Stimulated activated naive CD8-positive, alpha-beta T cell treated with anti-CD3 and anti-CD28 coated beads, Interleukin-15, Interleukin-2, amounts not matched to agents 100 ng/mL and 50 ng/mL, for 24 hours (primary cell): ENCODE results near the gene NME5.
"Not testable (repeated sequence)": the region's sequence is repeated elsewhere in the genome, so short reads cannot be mapped to it uniquely, and the experiment has no call there.

ENCODE experiments used
- H3K27ac Mint-ChIP-seq: one replicate; pipeline ENCODE4 v1.8.0; 2021; ENCODE audit warnings: mild to moderate bottlenecking, mixed read lengths
- H3K27me3 Mint-ChIP-seq: one replicate; pipeline ENCODE4 v1.8.0; 2021; ENCODE audit warnings: mixed read lengths
- H3K36me3 Mint-ChIP-seq: one replicate; pipeline ENCODE4 v1.8.0; 2021; ENCODE audit warnings: low read depth, mixed read lengths
- H3K4me1 Mint-ChIP-seq: one replicate; pipeline ENCODE4 v1.8.0; 2021; ENCODE audit warnings: low read depth, mixed read lengths
- H3K4me3 Mint-ChIP-seq: one replicate; pipeline ENCODE4 v1.8.0; 2021; ENCODE audit warnings: mild to moderate bottlenecking, mixed read lengths
- H3K9me3 Mint-ChIP-seq: one replicate; pipeline ENCODE4 v1.8.0; 2021; ENCODE audit warnings: mixed read lengths

The NME5 gene

DNA sequence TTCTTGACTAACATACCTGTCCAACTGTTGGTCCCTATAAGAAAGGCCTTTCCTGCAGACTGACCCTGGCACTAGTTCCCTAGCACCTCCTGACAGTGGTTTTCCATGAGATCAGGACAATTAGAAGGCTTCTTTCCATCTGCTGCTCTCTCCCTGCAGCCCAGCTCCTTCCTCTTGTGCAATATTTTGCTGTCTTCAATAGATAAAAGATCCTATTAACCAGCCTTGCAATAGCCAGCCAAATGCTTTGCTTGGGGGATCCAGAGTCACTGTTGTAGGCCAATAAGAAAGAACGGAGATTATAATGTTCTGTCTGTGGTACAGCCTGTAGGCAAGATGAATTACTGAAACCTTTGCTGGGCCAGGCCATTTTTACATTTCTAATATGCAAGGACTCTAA lies 18.4 kb upstream of the NME5 start:
- peaks cover 52% of the 10 kb centered on the region for H3K36me3 Mint-ChIP-seq
- H3K27ac Mint-ChIP-seq = no peak overlapping the region

GRCh38 chr5:138155977-138156376 lies 16.7 kb upstream of the NME5 start:
- H3K27me3 Mint-ChIP-seq, H3K4me1 Mint-ChIP-seq, H3K9me3 Mint-ChIP-seq, H3K4me3 Mint-ChIP-seq, H3K27ac Mint-ChIP-seq: not testable (repeated sequence)
- peaks cover 39% of the 10 kb centered on the region for H3K36me3 Mint-ChIP-seq

More for the DNA sequence above, 18.4 kb upstream of the NME5 start:
- Mint-ChIP-seq H3K4me3 (no peak overlapping the region), H3K27me3 (no peaks in the 10 kb centered on the region), H3K4me1 (no peaks in the 10 kb centered on the region), H3K9me3 (no peaks in the 10 kb centered on the region)

- H3K27me3 Mint-ChIP-seq = no peaks in the 10 kb centered on the region
- H3K27ac Mint-ChIP-seq = no peak overlapping the region
- H3K4me3 Mint-ChIP-seq = no peak overlapping the region
- no peaks in the 10 kb centered on the region for H3K36me3 Mint-ChIP-seq
- H3K4me1 Mint-ChIP-seq = no peaks in the 10 kb centered on the region
- H3K9me3 Mint-ChIP-seq = no peaks in the 10 kb centered on the region
Observed at GRCh38 chr5:138149530-138149929, 10.3 kb upstream of the NME5 start.

DNA sequence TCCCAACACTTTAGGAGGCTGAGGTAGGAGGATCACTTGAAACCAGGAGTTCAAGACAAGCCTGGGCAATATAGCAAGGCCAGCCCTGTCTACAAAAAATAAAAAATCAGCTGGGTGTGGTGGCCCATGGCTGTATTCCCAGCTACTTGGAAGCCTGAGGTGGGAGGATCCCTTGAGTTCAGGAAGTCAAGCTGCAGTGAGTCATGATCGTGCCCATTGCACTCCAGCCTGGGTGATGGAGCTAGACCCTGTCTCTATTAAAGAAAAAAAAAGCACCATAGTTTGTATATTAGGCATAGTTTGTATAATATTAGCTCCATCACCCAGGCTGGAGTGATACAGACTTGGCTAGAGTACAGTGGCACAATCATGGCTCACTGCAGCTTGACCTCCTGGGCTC lies 9.6 kb upstream of the NME5 start:
- Mint-ChIP-seq H3K27ac (no peak overlapping the region), H3K27me3 (no peaks in the 10 kb centered on the region), H3K36me3 (no peaks in the 10 kb centered on the region), H3K4me1 (no peaks in the 10 kb centered on the region), H3K9me3 (no peaks in the 10 kb centered on the region), H3K4me3 (no peak overlapping the region)

GRCh38 chr5:138143578-138143977 lies 4.3 kb upstream of the NME5 start:
- not testable (repeated sequence) for H3K36me3 Mint-ChIP-seq, H3K27ac Mint-ChIP-seq, H3K27me3 Mint-ChIP-seq, H3K4me3 Mint-ChIP-seq, H3K9me3 Mint-ChIP-seq, H3K4me1 Mint-ChIP-seq

DNA sequence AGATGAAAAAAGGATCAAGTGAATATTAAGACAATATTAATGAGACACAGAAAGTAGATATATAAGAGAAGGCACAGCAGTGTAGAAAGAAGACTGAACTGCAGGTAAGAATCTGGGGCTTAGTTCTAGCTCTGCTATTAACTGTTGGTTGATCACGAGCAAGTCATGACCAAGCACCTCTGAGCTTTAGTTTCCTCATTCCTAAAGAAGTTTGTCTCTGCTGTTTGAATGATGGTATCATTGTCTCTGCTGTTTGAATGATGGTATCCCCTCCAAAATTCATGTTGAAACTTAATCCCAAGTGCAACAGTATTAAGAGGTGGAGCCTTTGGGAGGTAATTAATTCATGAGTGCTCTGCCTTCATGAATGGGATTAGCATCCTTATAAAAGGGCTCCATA lies 2.5 kb upstream of the NME5 start:
- no peaks in the 10 kb centered on the region for H3K9me3 Mint-ChIP-seq
- H3K27me3 Mint-ChIP-seq = peaks cover 11% of the 10 kb centered on the region
- no peaks in the 10 kb centered on the region for H3K36me3 Mint-ChIP-seq
- H3K27ac Mint-ChIP-seq = no peak overlapping the region
- no peak overlapping the region for H3K4me3 Mint-ChIP-seq
- peaks cover 8% of the 10 kb centered on the region for H3K4me1 Mint-ChIP-seq

GRCh38 chr5:138140268-138140667 lies 1.0 kb upstream of the NME5 start:
- H3K4me3 Mint-ChIP-seq = no peak overlapping the region
- no peaks in the 10 kb centered on the region for H3K36me3 Mint-ChIP-seq
- peaks cover 18% of the 10 kb centered on the region for H3K27me3 Mint-ChIP-seq

DNA sequence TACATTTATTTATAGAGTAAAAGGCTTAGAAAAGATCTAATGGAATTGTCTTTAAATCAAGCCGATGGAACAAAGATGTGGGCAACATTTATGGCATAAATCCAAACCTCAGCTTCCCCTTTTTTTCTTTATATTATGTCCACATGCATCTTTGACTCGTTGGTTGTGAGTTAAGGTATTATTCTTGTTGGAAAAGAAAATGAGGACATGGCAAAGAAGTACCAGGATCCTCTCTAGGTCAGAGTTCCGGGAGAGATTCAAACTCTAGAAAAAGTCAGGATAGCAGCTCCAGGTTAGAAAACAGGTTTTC lies 508 bp upstream of the NME5 start:
- Mint-ChIP-seq H3K27me3 (peaks cover 18% of the 10 kb centered on the region), H3K4me1 (peaks cover 8% of the 10 kb centered on the region), H3K27ac (no peak overlapping the region), H3K9me3 (no peaks in the 10 kb centered on the region), H3K36me3 (no peaks in the 10 kb centered on the region), H3K4me3 (no peak overlapping the region)

More at GRCh38 chr5:138140268-138140667, 1.0 kb upstream of the NME5 start:
- no peak overlapping the region for H3K27ac Mint-ChIP-seq
- H3K9me3 Mint-ChIP-seq = no peaks in the 10 kb centered on the region
- peaks cover 8% of the 10 kb centered on the region for H3K4me1 Mint-ChIP-seq

- Mint-ChIP-seq H3K36me3 (no peaks in the 10 kb centered on the region), H3K27me3 (peaks cover 18% of the 10 kb centered on the region), H3K4me3 (no peak overlapping the region), H3K9me3 (no peaks in the 10 kb centered on the region), H3K4me1 (no peaks in the 10 kb centered on the region), H3K27ac (no peak overlapping the region)
Observed at GRCh38 chr5:138132543-138132942, 6.7 kb downstream of the NME5 start.

DNA sequence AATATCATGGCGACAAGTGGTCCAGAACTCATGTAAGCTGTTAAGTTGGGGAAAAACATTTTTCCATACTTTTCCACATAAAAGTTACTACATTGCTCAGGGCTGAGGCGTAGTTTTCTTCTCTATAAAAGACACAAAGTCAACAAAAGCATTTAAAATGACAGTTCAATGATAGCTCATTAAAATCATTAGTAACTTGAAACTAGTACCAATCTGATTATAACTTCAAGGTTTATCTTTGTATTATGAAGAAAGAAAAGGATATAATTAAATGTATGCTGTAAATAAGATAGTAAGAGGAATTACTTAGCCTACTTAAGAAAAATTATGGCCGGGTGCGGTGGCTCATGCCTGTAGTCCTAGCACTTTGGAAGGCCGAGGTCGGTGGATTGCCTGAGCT lies 9.9 kb downstream of the NME5 start:
- Mint-ChIP-seq H3K4me1 (no peaks in the 10 kb centered on the region), H3K27me3 (peaks cover 10% of the 10 kb centered on the region), H3K36me3 (no peaks in the 10 kb centered on the region), H3K9me3 (no peaks in the 10 kb centered on the region), H3K27ac (no peak overlapping the region), H3K4me3 (no peak overlapping the region)

DNA sequence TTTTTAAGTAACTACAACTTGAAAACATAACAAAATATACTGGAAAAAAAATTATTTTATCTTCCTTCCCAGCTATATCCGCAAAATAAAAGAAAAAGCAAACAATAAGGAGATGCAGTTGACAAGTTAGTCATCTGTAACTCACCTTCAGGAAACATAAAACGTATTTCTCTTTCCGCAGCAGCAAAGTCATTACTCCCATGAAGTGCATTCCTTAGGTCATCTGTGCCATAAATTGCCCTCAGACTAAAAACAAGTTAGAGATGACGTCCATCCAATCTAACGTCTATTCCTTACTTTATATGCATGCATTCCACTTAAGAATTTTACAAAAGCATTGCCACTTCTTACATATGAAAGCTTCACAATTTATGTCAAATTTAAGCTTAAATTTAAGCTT lies 10.9 kb downstream of the NME5 start:
- Mint-ChIP-seq H3K36me3 (no peaks in the 10 kb centered on the region), H3K27ac (no peak overlapping the region), H3K9me3 (no peaks in the 10 kb centered on the region), H3K4me3 (no peak overlapping the region), H3K27me3 (peaks cover 5% of the 10 kb centered on the region), H3K4me1 (no peaks in the 10 kb centered on the region)

DNA sequence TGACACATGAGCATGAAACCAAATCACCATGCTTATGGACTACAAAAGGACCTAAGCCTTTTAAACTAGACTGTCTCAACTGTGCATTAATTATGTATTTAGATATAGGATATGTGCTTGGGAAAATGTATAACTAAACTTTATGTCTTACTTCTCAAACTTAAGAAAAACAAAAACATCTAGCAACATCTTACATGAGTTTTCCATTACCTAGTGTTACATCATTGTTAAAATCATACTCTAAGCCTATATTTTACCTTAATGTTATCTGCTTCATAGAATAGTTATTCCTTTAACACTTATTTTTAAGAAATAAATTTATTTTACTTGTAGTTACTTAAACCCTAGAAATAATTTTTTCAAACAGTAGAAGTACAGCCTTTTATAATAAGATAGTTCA lies 24.0 kb downstream of the NME5 start:
- Mint-ChIP-seq H3K36me3 (no peaks in the 10 kb centered on the region), H3K4me1 (no peaks in the 10 kb centered on the region), H3K4me3 (no peak overlapping the region), H3K9me3 (no peaks in the 10 kb centered on the region), H3K27me3 (peaks cover 3% of the 10 kb centered on the region), H3K27ac (no peak overlapping the region)

DNA sequence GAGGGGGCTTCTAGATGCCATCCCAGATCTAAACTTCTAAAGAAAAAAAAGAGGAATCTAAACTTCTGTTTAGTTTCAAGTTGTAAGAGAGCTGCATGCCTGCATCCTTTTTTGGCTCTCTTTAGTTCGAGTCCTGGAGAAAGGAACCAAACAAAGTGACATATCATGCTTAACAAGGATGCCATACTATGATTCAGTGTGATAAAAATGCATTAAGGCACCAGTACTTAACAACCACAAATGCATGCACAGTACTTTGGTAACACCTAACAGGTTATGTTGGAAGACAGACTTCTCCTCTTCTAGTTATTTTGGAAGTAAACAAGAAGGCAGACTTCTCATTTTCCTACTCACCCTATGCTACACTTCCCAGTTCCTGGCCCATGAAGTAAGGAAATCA lies 27.3 kb downstream of the NME5 start:
- peaks cover 4% of the 10 kb centered on the region for H3K27me3 Mint-ChIP-seq
- no peaks in the 10 kb centered on the region for H3K36me3 Mint-ChIP-seq
- H3K9me3 Mint-ChIP-seq = no peaks in the 10 kb centered on the region
- H3K4me3 Mint-ChIP-seq = no peak overlapping the region
- no peak overlapping the region for H3K27ac Mint-ChIP-seq
- no peaks in the 10 kb centered on the region for H3K4me1 Mint-ChIP-seq

GRCh38 chr5:138111181-138111580 lies 28.0 kb downstream of the NME5 start:
- Mint-ChIP-seq H3K27ac (no peak overlapping the region), H3K27me3 (peaks cover 4% of the 10 kb centered on the region), H3K36me3 (no peaks in the 10 kb centered on the region), H3K4me1 (no peaks in the 10 kb centered on the region), H3K9me3 (no peaks in the 10 kb centered on the region), H3K4me3 (no peak overlapping the region)

DNA sequence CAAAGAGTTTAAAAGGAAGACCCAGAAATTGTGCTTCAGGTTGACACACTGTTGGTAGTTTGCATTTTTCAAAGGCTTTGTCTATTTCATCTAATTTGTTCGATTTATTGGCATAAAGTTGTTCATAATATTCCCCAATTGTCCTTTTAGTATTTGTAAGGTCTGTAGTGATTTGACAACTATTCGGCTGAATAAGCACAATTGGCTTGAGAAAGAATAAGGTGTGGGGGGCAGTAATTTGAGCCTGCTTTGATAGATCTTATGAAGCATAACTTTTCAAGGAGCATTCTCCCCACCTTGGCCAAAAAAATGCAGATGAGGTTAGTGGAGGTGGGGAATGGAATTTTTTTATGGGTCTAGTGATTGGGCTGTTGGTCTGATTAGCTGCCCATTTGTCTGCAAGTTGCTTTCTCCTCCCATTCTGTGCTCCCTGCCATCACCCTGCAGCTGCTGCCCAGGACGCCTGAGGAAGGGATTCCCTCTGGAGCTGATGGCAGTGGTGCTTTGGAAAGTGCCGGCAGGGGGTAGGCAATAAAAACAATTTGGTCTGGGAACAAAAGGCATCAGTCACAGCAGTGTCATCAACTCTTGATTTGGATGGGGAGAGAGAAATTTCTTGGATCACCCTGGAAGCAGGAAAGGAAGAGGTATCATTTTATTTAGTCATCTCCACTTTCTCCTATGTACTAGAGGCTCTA lies 28.8 kb downstream of the NME5 start:
- Mint-ChIP-seq H3K4me3 (no peak overlapping the region), H3K4me1 (no peaks in the 10 kb centered on the region), H3K36me3 (no peaks in the 10 kb centered on the region), H3K27ac (no peak overlapping the region), H3K9me3 (no peaks in the 10 kb centered on the region), H3K27me3 (peaks cover 4% of the 10 kb centered on the region)

GRCh38 chr5:138109463-138110265 lies 29.6 kb downstream of the NME5 start:
- Mint-ChIP-seq H3K4me3 (no peak overlapping the region), H3K27me3 (peaks cover 4% of the 10 kb centered on the region), H3K9me3 (no peaks in the 10 kb centered on the region), H3K36me3 (no peaks in the 10 kb centered on the region), H3K4me1 (no peaks in the 10 kb centered on the region), H3K27ac (no peak overlapping the region)
